Renal cortical epithelial cell (primary cell): ENCODE data around the gene RNF151. TPM values are rescaled to one million over a fixed set of nuclear protein-coding genes. Genes with fewer than 3 reads are reported as not detected.
A peak's percentile ranks its signal among the peaks of the same experiment; 100 is the strongest.
"Not testable (repeated sequence)": the region's sequence is repeated elsewhere in the genome, so short reads cannot be mapped to it uniquely, and the experiment has no call there.

Source experiments
- DNase-seq: peaks from one replicate; pipeline ENCODE4 v3.0.0-alpha.2; 2011; ENCODE audit warnings: low read depth
- total RNA-seq: library from RNA; depleted of rRNA; stranded (reverse); fragments of >200 nt; gene quantifications from 2 replicates; pipeline ENCODE4 v1.2.3, GENCODE V29; 2014

RNF151 gene
- total RNA-seq, 1 donor from 2014 or later, result not detected

DNA sequence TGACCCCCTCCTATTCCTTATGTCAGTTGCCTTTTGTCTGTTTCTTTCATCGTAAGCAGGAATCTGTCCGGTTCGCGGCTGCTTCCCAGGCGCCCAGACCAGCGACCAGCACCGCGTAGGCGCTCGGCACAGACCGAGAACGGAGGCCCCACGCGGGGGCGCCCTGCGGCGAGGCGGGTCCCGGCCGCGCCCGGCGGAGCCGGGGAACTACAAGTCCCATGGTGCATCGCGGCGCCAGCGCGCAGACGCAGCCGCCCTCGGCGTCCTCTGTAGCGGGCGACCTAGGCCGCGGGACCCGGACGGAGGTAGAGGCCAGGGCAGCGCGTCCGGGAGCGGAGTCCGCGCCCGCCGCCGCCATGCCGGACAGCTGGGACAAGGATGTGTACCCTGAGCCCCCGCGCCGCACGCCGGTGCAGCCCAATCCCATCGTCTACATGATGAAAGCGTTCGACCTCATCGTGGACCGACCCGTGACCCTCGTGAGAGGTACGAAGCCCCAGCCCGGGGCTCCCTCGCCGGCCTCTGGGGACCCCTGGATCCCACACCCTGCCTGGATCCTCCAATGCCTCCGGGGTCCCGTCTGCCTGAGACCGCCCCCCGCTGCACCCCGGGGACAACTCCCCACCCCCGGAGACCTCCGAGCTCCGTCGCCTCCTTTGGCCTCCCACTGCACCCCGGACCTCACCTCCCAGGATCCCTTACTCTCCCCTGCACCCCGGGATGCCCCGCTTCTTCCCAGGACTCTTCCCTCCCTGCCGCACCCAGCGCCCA is 7.2 kb upstream of the RNF151 start, which contains the start of gene NDUFB10:
Gene NDUFB10, plus strand, starts transcription at position 270 of the 771 bp plus-strand sequence. Its CDS starts 87 bp downstream, at position 357.
- peak; percentile 66 for DNase-seq

DNA sequence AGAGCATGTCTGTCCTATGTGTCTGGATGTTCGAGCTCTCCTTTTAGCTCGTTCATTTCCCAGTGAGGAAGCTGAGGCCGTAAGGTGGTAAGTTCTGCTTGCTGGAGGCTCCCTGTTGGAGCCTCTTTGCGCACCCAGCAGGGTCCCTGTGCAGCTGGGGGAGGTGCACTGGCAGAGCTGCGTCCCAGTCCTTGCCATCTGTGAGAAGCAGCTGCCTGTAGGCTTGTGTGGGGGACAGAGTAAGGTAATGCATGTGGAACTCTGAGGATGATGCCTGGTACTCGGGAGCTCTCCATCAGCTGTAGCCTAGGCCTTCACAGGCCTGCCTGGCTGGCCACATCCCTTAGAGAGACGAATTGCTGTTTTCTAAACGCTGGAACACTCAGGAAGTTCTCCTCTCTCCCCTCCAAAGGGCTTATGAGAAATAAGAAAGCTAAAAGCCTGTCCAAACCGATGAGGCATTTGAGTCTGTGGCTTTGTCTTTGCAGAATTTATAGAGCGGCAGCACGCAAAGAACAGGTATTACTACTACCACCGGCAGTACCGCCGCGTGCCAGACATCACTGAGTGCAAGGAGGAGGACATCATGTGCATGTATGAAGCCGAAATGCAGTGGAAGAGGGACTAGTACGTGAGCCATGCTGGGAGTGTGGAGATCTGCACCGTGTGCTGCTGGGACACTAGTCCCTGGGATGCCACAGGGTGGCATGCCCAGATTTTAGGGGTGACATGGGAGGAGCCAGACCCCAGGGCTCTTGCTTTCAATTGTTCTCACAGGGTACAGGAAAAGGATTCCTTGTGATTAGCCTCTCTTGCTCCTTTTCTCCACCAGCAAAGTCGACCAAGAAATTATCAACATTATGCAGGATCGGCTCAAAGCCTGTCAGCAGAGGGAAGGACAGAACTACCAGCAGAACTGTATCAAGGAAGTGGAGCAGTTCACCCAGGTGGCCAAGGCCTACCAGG is 5.7 kb upstream of the RNF151 start:
- no peak for DNase-seq

DNA sequence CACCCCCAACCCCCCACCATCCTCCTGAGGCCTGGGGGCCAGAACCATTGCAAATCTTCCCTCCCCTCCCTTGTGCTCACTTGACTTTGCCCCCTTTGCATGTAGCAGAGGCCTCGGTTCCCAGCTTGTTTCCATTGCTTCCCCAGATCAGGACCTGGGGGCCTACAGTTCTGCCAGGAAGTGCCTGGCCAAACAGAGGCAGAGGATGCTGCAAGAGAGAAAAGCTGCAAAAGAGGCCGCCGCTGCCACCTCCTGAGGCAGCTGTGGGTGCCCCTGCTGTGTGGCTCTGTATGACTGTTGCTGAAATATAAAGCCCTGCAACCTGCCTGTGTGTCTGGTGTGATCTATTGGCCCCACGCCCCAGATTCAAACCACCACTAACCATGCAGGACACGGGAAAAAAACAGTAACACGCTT is 5.0 kb upstream of the RNF151 start:
- no peak for DNase-seq

DNA sequence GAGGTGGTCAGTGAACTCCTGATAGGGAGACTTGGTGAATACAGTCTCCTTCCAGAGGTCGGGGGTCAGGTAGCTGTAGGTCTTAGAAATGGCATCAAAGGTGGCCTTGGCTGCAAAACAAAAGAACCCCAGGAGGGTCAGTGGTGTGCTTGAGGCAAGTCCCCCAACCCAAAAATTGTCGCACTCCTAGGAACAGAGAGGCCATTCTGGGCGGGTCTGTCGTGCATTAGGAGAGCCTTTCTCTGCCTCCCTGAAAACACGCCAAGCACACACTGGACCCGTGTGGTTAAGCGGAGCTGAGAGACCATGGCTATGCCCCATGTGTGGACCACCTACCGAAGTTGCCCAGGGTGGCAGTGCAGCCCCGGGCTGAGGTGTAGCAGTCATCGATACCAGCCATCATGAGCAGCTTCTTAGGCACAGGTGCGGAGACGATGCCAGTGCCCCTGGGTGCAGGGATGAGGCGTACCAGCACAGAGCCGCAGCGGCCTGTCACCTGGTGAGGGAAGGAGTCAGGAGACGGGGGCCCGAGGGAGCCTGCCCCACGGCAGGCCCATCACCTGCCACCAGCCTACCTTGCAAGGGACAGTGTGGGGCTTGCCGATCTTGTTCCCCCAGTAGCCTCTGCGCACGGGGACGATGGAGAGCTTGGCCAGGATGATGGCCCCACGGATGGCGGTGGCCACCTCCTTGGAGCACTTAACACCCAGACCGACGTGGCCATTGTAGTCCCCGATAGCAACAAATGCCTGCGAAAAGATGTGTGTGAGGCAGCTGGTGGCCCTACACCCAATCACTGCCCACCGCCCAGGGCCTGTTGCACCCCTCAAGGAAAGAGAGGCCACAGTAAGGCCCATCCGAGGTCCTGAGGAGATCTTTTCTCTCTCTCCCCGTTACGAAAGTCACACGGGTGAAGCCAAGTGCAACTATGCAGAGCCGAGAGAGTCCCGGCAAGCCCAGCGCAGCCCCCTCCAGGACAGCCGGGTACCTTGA is 4.2 kb upstream of the RNF151 start:
- DNase-seq, result not testable (repeated sequence)

DNA sequence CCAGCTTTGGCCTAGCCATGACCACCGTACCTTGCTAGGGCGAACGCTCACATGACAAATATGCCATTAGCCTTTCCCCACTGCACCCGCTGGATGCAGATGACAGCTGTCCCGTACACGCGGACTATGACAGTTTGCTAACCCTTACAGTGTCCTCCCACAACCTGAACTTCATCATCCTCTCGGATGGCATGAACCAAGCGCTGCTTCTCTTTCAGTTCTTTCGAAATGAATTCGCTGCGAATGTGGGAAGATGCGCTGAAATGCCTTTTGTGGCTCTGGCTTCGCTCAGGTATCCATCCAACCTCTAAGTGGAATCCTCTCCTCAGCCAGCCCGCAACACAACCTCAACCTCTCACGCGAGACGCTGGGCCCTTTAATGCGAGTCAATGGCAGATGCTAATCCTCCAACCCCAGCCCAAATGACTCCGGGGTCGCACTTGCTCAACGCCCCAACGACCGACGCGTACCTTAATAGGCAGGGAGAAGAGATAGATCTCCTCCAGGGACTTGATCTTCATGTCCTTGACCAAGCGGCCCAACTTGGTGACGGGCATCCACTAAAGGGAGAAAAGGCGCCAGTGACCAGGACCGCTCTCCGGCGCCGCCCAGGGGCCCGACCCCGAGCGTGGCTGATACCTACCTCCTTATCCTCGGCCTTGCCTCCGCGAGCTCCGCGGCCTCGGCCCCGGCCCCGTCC is 2.7 kb upstream of the RNF151 start:
- no peak for DNase-seq

DNA sequence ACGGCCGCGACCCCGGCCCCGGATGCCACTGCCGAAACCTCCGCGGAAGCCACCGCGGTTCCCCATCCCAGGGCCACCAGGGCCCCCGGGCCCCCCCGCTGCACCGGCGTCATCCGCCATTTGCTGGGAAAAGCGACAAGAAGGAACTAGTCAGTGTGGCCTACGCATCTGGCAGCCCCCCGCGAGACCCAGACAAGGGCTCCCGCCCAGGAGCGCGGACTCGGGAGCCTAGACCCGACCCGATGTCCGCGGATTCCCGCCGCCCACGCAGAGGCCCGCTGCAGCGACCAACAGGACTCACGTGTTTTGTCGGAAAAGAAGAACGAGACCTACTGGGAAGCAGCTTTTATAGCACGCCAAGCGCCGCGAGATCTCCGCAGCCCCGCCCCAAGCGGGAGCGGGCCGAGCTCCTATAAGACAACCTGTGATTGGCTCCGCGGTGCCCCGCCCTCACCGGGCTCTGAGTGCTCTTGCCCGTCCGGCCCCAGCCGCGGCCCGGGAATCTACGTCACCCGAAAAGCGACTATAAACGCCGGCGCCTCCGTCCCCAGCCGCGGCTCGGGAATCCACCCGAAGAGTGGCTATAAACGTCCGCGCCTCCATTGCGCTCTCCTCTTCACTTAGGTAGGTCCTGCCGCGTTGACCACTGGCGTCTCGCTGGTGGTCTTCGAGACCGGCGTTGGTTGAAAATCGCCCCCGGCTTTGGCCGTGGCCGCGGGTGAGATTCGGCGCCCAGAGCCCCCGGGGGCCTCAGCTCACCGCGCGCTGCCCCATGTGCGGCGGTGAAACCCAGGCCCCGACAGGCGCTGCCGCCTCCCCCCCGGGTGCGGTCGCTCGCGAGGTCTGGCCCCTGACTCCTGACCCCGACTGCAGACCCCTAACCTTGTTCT is 1.9 kb upstream of the RNF151 start, which contains the start of gene RPS2:
Gene RPS2, minus strand, starts transcription at position 321 of the 890 bp plus-strand sequence. Its CDS starts 201 bp downstream, at position 120.
- peak; percentile 93 for DNase-seq

DNA sequence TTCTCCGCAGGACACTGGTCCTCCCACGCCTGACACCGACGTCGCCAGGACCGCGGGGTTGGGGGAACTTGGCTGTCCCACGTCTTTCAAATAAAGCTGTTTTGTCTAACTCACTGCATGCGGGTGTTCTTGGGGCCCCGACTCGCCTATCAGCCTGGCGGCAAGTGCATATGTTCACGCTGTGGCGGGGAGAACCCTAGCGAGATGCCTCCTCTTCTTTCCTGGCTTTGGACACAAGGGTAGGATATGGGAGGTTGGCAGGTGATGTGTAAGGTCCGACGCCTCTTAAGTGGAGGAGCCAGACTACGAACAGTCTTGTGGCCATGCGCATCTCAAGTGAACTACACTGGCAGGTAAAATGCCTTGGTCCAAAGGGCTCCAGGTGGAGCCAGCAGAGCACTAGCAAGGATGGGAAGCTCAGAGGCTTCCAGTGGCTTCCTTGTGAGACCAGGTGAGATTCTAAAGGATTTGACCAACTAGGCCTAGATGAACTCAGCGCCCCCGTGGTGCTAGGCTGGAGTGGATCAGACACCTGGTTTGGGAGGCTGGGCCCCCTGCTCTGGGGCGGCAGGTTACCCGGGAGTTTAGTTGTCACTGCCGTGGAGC is 1.2 kb upstream of the RNF151 start:
- DNase-seq, result no peak

DNA sequence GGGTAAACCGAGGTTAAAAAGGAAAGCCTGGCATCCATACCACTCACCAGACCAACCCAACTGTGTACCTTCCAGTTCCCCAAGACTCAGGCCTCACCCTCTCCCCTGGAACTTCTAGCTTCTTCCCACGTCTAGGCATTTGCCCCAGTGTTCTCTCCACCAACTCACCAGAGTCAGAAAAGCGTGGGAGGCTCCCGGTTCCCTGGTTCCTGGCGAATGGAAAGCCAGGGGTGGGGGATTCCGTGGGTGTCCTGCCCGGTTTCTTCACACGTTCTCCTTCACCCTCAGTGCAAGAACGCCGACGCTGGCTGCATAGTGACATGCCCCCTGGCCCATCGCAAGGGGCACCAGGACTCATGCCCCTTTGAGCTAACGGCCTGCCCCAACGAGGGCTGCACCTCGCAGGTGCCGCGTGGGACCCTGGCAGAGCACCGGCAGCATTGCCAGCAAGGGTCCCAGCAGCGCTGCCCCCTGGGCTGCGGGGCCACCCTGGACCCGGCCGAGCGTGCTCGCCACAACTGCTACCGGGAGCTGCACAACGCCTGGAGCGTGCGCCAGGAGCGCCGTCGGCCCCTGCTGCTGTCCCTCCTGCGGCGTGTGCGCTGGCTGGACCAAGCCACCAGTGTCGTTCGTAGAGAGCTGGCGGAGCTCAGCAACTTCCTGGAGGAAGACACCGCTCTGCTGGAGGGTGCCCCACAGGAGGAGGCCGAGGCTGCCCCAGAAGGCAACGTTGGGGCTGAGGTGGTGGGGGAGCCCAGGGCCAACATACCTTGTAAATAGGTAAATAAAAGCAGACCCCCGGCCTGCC is 1.7 kb downstream of the RNF151 start:
- DNase-seq, result no peak

DNA sequence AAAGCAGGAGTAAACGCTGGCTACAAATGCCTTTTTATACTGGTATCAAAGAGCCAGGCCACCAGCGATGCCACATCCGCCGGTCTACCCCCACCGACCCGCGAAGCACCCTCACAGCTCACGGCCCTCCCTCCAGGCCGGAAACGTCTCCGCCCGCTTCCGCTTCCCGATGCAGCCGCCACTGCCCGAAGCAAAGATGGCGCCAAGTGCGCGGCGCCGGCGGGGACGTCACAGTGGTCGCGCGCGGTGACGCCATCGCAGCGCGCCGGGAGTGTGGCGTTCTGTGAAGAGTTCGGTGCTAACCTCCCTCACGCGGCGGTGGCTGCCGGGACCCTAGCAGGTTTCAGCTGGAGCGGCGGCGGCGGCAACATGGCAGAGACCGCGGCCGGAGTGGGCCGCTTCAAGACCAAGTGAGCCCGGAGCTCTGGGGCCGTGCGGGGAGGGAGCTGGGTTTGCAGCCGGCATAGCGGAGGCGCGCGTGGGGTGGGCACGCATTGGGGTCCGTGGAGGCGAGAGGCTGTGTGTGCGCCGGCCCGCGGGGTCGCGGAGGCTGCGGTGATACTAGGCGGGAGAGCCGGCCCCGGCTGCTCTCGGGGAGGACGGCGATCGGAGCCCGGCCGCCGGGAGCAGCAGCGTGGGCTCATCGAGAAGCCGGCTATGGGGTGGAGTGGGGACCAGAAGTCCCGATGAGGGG is 5.3 kb downstream of the RNF151 start, which contains the start of gene TBL3:
Gene TBL3, plus strand, starts transcription at position 258 of the 694 bp plus-strand sequence. Its CDS starts 112 bp downstream, at position 370.
- peak; percentile 77 for DNase-seq

DNA sequence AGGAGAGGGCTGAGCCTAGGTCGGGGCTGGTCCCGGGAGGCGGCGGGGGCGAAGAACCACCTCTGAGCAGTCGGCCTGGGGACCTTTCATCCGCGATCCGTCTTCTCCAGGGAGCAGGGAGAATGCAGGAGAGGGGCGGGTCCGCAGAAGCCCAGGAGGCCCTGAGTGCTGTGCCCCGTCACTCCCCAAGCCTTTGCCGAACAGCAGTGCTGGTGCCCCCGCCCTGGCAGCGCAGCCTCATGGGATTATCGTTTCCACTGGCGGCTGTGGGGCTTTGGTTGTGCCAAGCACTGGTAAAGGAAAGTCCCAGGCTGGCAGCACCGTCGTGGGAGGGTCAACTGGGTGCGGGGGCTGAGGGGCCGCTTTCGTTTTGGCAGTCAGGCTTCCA is 5.8 kb downstream of the RNF151 start:
- DNase-seq, result no peak

DNA sequence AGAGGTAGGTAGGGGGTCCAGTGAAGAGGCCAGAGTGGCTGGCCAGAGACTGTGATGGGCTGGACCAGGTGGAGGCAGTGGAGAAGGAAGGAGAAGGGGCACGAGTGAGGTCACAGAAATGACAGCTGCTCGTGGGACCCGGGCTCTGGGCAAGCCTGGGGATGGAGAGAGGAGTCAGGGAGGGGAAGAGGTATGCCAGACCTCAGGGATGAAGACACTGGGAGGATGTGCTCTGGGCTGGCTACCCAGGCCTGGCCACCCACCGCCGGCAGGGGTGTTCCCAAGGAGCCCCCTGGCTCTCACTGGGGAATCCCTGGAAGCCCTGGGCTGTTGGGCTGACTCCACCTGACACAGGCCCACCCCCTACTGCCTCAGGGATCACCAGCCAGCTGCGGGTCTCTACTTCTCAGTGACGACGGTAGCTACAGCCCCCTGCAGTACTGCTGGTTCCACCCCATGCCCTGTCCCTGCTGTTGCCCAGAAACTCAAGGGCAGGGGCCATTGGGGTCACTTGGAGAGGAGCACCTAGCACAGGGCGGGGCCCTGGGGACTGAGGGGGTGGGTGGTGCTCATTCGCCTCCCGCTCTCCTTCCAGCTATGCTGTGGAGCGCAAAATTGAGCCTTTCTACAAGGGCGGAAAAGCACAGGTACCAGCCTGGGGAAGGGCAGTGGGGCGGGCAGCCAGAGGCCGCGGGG is 7.0 kb downstream of the RNF151 start:
- no peak for DNase-seq

DNA sequence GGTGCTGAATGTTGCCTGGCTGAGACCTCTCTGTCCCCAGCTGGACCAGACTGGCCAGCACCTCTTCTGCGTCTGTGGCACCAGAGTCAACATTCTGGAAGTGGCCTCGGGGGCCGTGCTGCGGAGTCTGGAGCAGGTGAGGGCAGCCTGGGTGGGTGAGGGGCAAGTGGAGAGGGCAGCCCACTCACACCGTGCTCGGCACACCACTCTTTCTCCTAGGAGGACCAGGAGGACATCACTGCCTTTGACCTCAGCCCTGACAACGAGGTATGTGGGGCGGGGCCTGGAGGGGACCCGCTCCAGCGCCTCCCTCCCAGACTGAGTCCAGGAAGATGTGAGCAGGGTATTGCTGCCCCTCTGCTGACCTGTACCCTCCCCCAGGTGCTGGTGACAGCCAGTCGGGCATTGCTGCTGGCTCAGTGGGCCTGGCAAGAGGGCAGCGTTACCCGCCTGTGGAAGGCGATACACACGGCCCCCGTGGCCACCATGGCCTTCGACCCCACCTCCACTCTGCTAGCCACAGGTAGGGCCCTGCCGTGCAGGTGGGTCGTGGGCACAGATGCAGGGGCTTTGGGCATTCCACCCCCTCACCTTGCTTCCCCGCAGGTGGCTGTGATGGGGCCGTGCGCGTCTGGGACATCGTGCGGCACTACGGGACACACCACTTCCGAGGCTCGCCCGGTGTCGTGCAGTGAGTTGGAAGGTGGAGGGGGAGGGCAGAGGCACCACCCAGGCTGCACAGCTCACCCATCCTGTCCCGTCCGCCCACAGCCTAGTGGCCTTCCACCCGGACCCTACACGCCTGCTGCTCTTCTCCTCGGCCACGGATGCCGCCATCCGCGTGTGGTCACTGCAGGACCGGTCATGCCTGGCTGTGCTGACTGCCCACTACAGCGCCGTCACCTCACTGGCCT is 7.8 kb downstream of the RNF151 start:
- DNase-seq, result no peak

DNA sequence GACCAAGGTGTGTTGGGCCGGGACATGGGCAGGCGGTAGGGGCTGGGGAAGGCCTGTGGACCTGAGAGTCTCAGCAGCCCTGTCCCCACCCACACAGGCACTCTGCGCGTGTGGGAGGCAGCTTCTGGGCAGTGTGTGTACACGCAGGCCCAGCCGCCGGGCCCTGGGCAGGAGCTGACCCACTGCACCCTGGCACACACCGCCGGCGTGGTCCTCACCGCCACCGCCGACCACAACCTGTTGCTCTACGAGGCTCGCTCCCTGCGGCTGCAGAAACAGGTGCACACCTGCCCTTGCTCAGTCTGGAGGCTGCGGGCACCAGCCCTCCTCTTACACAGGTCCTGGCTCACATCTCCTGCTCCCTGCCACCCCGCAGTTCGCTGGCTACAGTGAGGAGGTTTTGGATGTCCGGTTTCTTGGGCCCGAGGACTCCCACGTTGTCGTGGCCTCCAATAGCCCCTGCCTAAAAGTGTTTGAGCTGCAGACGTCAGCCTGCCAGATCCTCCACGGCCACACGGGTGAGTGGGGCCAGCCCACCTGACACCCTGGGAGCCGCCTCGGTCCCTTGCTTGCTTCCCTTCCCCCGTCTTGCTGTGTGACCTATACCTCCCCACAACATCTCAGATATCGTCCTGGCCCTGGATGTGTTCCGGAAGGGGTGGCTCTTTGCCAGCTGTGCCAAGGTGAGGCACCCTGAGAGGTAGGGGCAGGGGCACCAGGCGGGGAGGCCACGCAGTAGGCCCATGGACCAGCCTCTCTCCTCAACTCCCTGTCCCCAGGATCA is 9.0 kb downstream of the RNF151 start:
- DNase-seq, result no peak

DNA sequence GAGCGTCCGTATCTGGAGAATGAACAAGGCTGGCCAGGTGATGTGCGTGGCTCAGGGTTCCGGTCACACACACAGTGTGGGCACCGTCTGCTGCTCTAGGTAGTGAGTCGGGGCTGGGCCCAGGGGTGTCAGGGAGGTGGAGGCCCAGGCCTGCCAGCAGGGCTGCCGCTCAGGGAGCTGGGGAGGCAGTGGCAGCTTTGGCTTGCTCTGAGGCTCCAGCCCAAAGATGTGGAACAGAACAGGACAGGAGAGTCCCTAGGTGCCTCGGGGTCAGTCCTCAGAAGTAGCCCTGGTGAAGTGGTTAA is 9.5 kb downstream of the RNF151 start:
- no peak for DNase-seq
